ENCODE results near the gene OTOL1.

OTOL1 gene

GRCh38 chr3:161496508-161496907, at the start of gene OTOL1:
TSS of gene OTOL1 (plus strand) at chr3:161496808. CDS start at chr3:161496808, 0 bp downstream.
- Histone ChIP-seq H3K9me3 (ENCODE audit: control insufficient read depth, insufficient read depth, low read length) (peaks cover 4% of the 10 kb centered on the region; the same call in 1 of the 2 replicates), H3K36me3 (ENCODE audit: control insufficient read depth, insufficient read depth, low read length) (no peaks in the 10 kb centered on the region), H3K27ac (ENCODE audit: low read depth, low read length) (no peak within 1 kb of the TSS), H3K27me3 (ENCODE audit: control insufficient read depth, insufficient read depth, low read length) (no peaks in the 10 kb centered on the region), H3K9ac (ENCODE audit: low read depth, low read length) (no peak within 1 kb of the TSS), H3K4me1 (ENCODE audit: control insufficient read depth, insufficient read depth, low read length) (peaks cover 8% of the 10 kb centered on the region; the same call in 1 of the 2 replicates), H3K4me3 (ENCODE audit: low read depth, low read length) (no peak within 1 kb of the TSS)

- Histone ChIP-seq H3K27me3 (ENCODE audit: control insufficient read depth, insufficient read depth, low read length) (no peaks in the 10 kb centered on the region), H3K27ac (ENCODE audit: low read depth, low read length) (no peak overlapping the region), H3K4me3 (ENCODE audit: low read depth, low read length) (no peak overlapping the region), H3K9ac (ENCODE audit: low read depth, low read length) (no peak overlapping the region), H3K36me3 (ENCODE audit: control insufficient read depth, insufficient read depth, low read length) (no peaks in the 10 kb centered on the region), H3K9me3 (ENCODE audit: control insufficient read depth, insufficient read depth, low read length) (no peaks in the 10 kb centered on the region), H3K4me1 (ENCODE audit: control insufficient read depth, insufficient read depth, low read length) (no peaks in the 10 kb centered on the region; the same call in 1 of the 2 replicates)
Observed at GRCh38 chr3:161449785-161450184, 46.8 kb upstream of the OTOL1 start.

GRCh38 chr3:161452179-161452578, 44.4 kb upstream of the OTOL1 start:
- no peaks in the 10 kb centered on the region for H3K9me3 ChIP-seq (ENCODE audit: control insufficient read depth, insufficient read depth, low read length)
- H3K9ac ChIP-seq (ENCODE audit: low read depth, low read length), result no peak overlapping the region
- H3K27me3 ChIP-seq (ENCODE audit: control insufficient read depth, insufficient read depth, low read length), result no peaks in the 10 kb centered on the region
- H3K4me3 ChIP-seq (ENCODE audit: low read depth, low read length), result no peak overlapping the region
- H3K4me1 ChIP-seq (ENCODE audit: control insufficient read depth, insufficient read depth, low read length), result no peaks in the 10 kb centered on the region; the same call in 1 of the 2 replicates
- H3K36me3 ChIP-seq (ENCODE audit: control insufficient read depth, insufficient read depth, low read length), result no peaks in the 10 kb centered on the region
- H3K27ac ChIP-seq (ENCODE audit: low read depth, low read length), result no peak overlapping the region

- Histone ChIP-seq H3K9me3 (ENCODE audit: control insufficient read depth, insufficient read depth, low read length) (no peaks in the 10 kb centered on the region), H3K4me1 (ENCODE audit: control insufficient read depth, insufficient read depth, low read length) (no peaks in the 10 kb centered on the region; the same call in 1 of the 2 replicates), H3K9ac (ENCODE audit: low read depth, low read length) (no peak overlapping the region), H3K27me3 (ENCODE audit: control insufficient read depth, insufficient read depth, low read length) (no peaks in the 10 kb centered on the region), H3K36me3 (ENCODE audit: control insufficient read depth, insufficient read depth, low read length) (no peaks in the 10 kb centered on the region), H3K27ac (ENCODE audit: low read depth, low read length) (no peak overlapping the region), H3K4me3 (ENCODE audit: low read depth, low read length) (no peak overlapping the region)
Observed at GRCh38 chr3:161454615-161455014, 42.0 kb upstream of the OTOL1 start.

- no peak overlapping the region for H3K27ac ChIP-seq (ENCODE audit: low read depth, low read length)
- H3K27me3 ChIP-seq (ENCODE audit: control insufficient read depth, insufficient read depth, low read length), result no peaks in the 10 kb centered on the region
- no peak overlapping the region for H3K9ac ChIP-seq (ENCODE audit: low read depth, low read length)
- H3K36me3 ChIP-seq (ENCODE audit: control insufficient read depth, insufficient read depth, low read length), result no peaks in the 10 kb centered on the region
- H3K9me3 ChIP-seq (ENCODE audit: control insufficient read depth, insufficient read depth, low read length), result no peaks in the 10 kb centered on the region
- no peaks in the 10 kb centered on the region; the same call in 1 of the 2 replicates for H3K4me1 ChIP-seq (ENCODE audit: control insufficient read depth, insufficient read depth, low read length)
- no peak overlapping the region for H3K4me3 ChIP-seq (ENCODE audit: low read depth, low read length)
Observed at GRCh38 chr3:161455962-161456361, 40.6 kb upstream of the OTOL1 start.

- H3K9ac ChIP-seq (ENCODE audit: low read depth, low read length), result no peak overlapping the region
- no peak overlapping the region for H3K27ac ChIP-seq (ENCODE audit: low read depth, low read length)
- H3K27me3 ChIP-seq (ENCODE audit: control insufficient read depth, insufficient read depth, low read length), result no peaks in the 10 kb centered on the region
- peaks cover 2% of the 10 kb centered on the region; the same call in 1 of the 2 replicates for H3K9me3 ChIP-seq (ENCODE audit: control insufficient read depth, insufficient read depth, low read length)
- no peaks in the 10 kb centered on the region for H3K4me1 ChIP-seq (ENCODE audit: control insufficient read depth, insufficient read depth, low read length)
- no peak overlapping the region for H3K4me3 ChIP-seq (ENCODE audit: low read depth, low read length)
- H3K36me3 ChIP-seq (ENCODE audit: control insufficient read depth, insufficient read depth, low read length), result no peaks in the 10 kb centered on the region
Observed at GRCh38 chr3:161462138-161462537, 34.5 kb upstream of the OTOL1 start.

- no peak overlapping the region for H3K27ac ChIP-seq (ENCODE audit: low read depth, low read length)
- H3K9me3 ChIP-seq (ENCODE audit: control insufficient read depth, insufficient read depth, low read length), result no peaks in the 10 kb centered on the region
- H3K4me1 ChIP-seq (ENCODE audit: control insufficient read depth, insufficient read depth, low read length), result peaks cover 8% of the 10 kb centered on the region; the same call in 1 of the 2 replicates
- no peak overlapping the region for H3K4me3 ChIP-seq (ENCODE audit: low read depth, low read length)
- H3K27me3 ChIP-seq (ENCODE audit: control insufficient read depth, insufficient read depth, low read length), result no peaks in the 10 kb centered on the region
- H3K36me3 ChIP-seq (ENCODE audit: control insufficient read depth, insufficient read depth, low read length), result no peaks in the 10 kb centered on the region
- H3K9ac ChIP-seq (ENCODE audit: low read depth, low read length), result no peak overlapping the region
Observed at GRCh38 chr3:161471211-161471610, 25.4 kb upstream of the OTOL1 start.

GRCh38 chr3:161474139-161474538, 22.5 kb upstream of the OTOL1 start:
- H3K27ac ChIP-seq (ENCODE audit: low read depth, low read length), result no peak overlapping the region
- no peak overlapping the region for H3K9ac ChIP-seq (ENCODE audit: low read depth, low read length)
- H3K4me1 ChIP-seq (ENCODE audit: control insufficient read depth, insufficient read depth, low read length), result peaks cover 8% of the 10 kb centered on the region; the same call in 1 of the 2 replicates
- H3K36me3 ChIP-seq (ENCODE audit: control insufficient read depth, insufficient read depth, low read length), result no peaks in the 10 kb centered on the region
- H3K4me3 ChIP-seq (ENCODE audit: low read depth, low read length), result no peak overlapping the region
- H3K9me3 ChIP-seq (ENCODE audit: control insufficient read depth, insufficient read depth, low read length), result no peaks in the 10 kb centered on the region
- no peaks in the 10 kb centered on the region for H3K27me3 ChIP-seq (ENCODE audit: control insufficient read depth, insufficient read depth, low read length)

- Histone ChIP-seq H3K36me3 (ENCODE audit: control insufficient read depth, insufficient read depth, low read length) (no peaks in the 10 kb centered on the region), H3K27ac (ENCODE audit: low read depth, low read length) (no peak overlapping the region), H3K9me3 (ENCODE audit: control insufficient read depth, insufficient read depth, low read length) (no peaks in the 10 kb centered on the region), H3K4me1 (ENCODE audit: control insufficient read depth, insufficient read depth, low read length) (peaks cover 8% of the 10 kb centered on the region; the same call in 1 of the 2 replicates), H3K27me3 (ENCODE audit: control insufficient read depth, insufficient read depth, low read length) (no peaks in the 10 kb centered on the region), H3K4me3 (ENCODE audit: low read depth, low read length) (no peak overlapping the region), H3K9ac (ENCODE audit: low read depth, low read length) (no peak overlapping the region)
Observed at GRCh38 chr3:161474741-161475140, 21.9 kb upstream of the OTOL1 start.

- H3K4me1 ChIP-seq (ENCODE audit: control insufficient read depth, insufficient read depth, low read length), result peaks cover 8% of the 10 kb centered on the region; the same call in 1 of the 2 replicates
- no peaks in the 10 kb centered on the region for H3K27me3 ChIP-seq (ENCODE audit: control insufficient read depth, insufficient read depth, low read length)
- H3K36me3 ChIP-seq (ENCODE audit: control insufficient read depth, insufficient read depth, low read length), result no peaks in the 10 kb centered on the region
- H3K27ac ChIP-seq (ENCODE audit: low read depth, low read length), result no peak overlapping the region
- no peak overlapping the region for H3K4me3 ChIP-seq (ENCODE audit: low read depth, low read length)
- no peak overlapping the region for H3K9ac ChIP-seq (ENCODE audit: low read depth, low read length)
- no peaks in the 10 kb centered on the region for H3K9me3 ChIP-seq (ENCODE audit: control insufficient read depth, insufficient read depth, low read length)
Observed at GRCh38 chr3:161475206-161475605, 21.4 kb upstream of the OTOL1 start.

GRCh38 chr3:161475905-161476304, 20.7 kb upstream of the OTOL1 start:
- Histone ChIP-seq H3K27me3 (ENCODE audit: control insufficient read depth, insufficient read depth, low read length) (no peaks in the 10 kb centered on the region), H3K9ac (ENCODE audit: low read depth, low read length) (no peak overlapping the region), H3K4me1 (ENCODE audit: control insufficient read depth, insufficient read depth, low read length) (peaks cover 6% of the 10 kb centered on the region; the same call in 1 of the 2 replicates), H3K4me3 (ENCODE audit: low read depth, low read length) (no peak overlapping the region), H3K36me3 (ENCODE audit: control insufficient read depth, insufficient read depth, low read length) (no peaks in the 10 kb centered on the region), H3K27ac (ENCODE audit: low read depth, low read length) (no peak overlapping the region), H3K9me3 (ENCODE audit: control insufficient read depth, insufficient read depth, low read length) (no peaks in the 10 kb centered on the region)
